Measurements from ENCODE around the gene ZNF488. TPM values are rescaled to one million over a fixed set of nuclear protein-coding genes. Genes with fewer than 3 reads are reported as not detected.

Gene ZNF488
- total RNA-seq, 4 donors from 2014 or later: 0.59 to 1.1 (median 1.0) TPM; not detected in 1

- no peak overlapping the region for H3K4me3 ChIP-seq
- no peaks in the 10 kb centered on the region for H3K4me1 ChIP-seq
- no peaks in the 10 kb centered on the region for H3K36me3 ChIP-seq
- 92 to 95% methylated on average over 8 of the region's 8 CpGs for WGBS, 2 donors
- no peak overlapping the region for H3K27ac ChIP-seq
- no peak for DNase-seq (ENCODE audit: low spot score in 2 of 2)
- no peaks in the 10 kb centered on the region for H3K27me3 ChIP-seq
- H3K9me3 ChIP-seq: no peaks in the 10 kb centered on the region
- TF ChIP-seq EP300 (IDR thresholded peaks at IDR 0.05) (no peak), CTCF (IDR thresholded peaks at IDR 0.05) (no peak), POLR2A (IDR thresholded peaks at IDR 0.05) (no peak)
These were observed 17.2 kb downstream of the ZNF488 start for GRCh38 chr10:47366731-47367460.

GRCh38 chr10:47366181-47366631, 17.9 kb downstream of the ZNF488 start:
- no peaks in the 10 kb centered on the region for H3K27me3 ChIP-seq
- no peaks in the 10 kb centered on the region for H3K4me1 ChIP-seq
- no peak overlapping the region for H3K4me3 ChIP-seq
- no peak for TF ChIP-seq EP300 (IDR thresholded peaks at IDR 0.05)
- no peak for TF ChIP-seq POLR2A (IDR thresholded peaks at IDR 0.05)
- TF ChIP-seq CTCF (IDR thresholded peaks at IDR 0.05): no peak
- H3K27ac ChIP-seq: no peak overlapping the region
- no peak for DNase-seq (ENCODE audit: low spot score in 2 of 2)
- no peaks in the 10 kb centered on the region for H3K36me3 ChIP-seq
- 81 to 84% methylated on average over 5 of the region's 5 CpGs for whole genome bisulfite sequencing, 2 donors
- no peaks in the 10 kb centered on the region for H3K9me3 ChIP-seq

GRCh38 chr10:47365431-47366180, 18.5 kb downstream of the ZNF488 start:
- 88 to 89% methylated on average over 9 of the region's 9 CpGs for WGBS, 2 donors
- no peak for DNase-seq (ENCODE audit: low spot score in 2 of 2)
- Histone ChIP-seq H3K4me3 (no peak overlapping the region), H3K27me3 (no peaks in the 10 kb centered on the region), H3K9me3 (no peaks in the 10 kb centered on the region), H3K27ac (no peak overlapping the region), H3K4me1 (no peaks in the 10 kb centered on the region), H3K36me3 (no peaks in the 10 kb centered on the region)
- TF ChIP-seq CTCF (IDR thresholded peaks at IDR 0.05) (no peak), EP300 (IDR thresholded peaks at IDR 0.05) (no peak), POLR2A (IDR thresholded peaks at IDR 0.05) (no peak)

GRCh38 chr10:47364911-47365310, 19.2 kb downstream of the ZNF488 start:
- no peaks in the 10 kb centered on the region for H3K27me3 ChIP-seq
- H3K4me1 ChIP-seq: no peaks in the 10 kb centered on the region
- no peak overlapping the region for H3K27ac ChIP-seq
- no peak for DNase-seq (ENCODE audit: low spot score in 2 of 2)
- TF ChIP-seq CTCF (IDR thresholded peaks at IDR 0.05) (no peak), POLR2A (IDR thresholded peaks at IDR 0.05) (no peak), EP300 (IDR thresholded peaks at IDR 0.05) (no peak)
- no peaks in the 10 kb centered on the region for H3K9me3 ChIP-seq
- WGBS, 2 donors: 80 to 91% methylated on average over 6 of the region's 6 CpGs
- no peak overlapping the region for H3K4me3 ChIP-seq
- no peaks in the 10 kb centered on the region for H3K36me3 ChIP-seq

GRCh38 chr10:47364366-47364765, 19.7 kb downstream of the ZNF488 start:
- TF ChIP-seq CTCF (IDR thresholded peaks at IDR 0.05): no peak
- no peak for TF ChIP-seq POLR2A (IDR thresholded peaks at IDR 0.05)
- TF ChIP-seq EP300 (IDR thresholded peaks at IDR 0.05): no peak
- Histone ChIP-seq H3K27me3 (no peaks in the 10 kb centered on the region), H3K4me3 (no peak overlapping the region), H3K36me3 (no peaks in the 10 kb centered on the region), H3K9me3 (no peaks in the 10 kb centered on the region), H3K4me1 (no peaks in the 10 kb centered on the region), H3K27ac (no peak overlapping the region)
- no peak for DNase-seq (ENCODE audit: low spot score in 2 of 2)
- WGBS, 2 donors: 69 to 77% methylated on average over 4 of the region's 4 CpGs

Data from tibial nerve (tissue), 4 donors.